Measurements from ENCODE around the gene HAUS3.

The HAUS3 gene, protein sequence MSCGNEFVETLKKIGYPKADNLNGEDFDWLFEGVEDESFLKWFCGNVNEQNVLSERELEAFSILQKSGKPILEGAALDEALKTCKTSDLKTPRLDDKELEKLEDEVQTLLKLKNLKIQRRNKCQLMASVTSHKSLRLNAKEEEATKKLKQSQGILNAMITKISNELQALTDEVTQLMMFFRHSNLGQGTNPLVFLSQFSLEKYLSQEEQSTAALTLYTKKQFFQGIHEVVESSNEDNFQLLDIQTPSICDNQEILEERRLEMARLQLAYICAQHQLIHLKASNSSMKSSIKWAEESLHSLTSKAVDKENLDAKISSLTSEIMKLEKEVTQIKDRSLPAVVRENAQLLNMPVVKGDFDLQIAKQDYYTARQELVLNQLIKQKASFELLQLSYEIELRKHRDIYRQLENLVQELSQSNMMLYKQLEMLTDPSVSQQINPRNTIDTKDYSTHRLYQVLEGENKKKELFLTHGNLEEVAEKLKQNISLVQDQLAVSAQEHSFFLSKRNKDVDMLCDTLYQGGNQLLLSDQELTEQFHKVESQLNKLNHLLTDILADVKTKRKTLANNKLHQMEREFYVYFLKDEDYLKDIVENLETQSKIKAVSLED

DNA sequence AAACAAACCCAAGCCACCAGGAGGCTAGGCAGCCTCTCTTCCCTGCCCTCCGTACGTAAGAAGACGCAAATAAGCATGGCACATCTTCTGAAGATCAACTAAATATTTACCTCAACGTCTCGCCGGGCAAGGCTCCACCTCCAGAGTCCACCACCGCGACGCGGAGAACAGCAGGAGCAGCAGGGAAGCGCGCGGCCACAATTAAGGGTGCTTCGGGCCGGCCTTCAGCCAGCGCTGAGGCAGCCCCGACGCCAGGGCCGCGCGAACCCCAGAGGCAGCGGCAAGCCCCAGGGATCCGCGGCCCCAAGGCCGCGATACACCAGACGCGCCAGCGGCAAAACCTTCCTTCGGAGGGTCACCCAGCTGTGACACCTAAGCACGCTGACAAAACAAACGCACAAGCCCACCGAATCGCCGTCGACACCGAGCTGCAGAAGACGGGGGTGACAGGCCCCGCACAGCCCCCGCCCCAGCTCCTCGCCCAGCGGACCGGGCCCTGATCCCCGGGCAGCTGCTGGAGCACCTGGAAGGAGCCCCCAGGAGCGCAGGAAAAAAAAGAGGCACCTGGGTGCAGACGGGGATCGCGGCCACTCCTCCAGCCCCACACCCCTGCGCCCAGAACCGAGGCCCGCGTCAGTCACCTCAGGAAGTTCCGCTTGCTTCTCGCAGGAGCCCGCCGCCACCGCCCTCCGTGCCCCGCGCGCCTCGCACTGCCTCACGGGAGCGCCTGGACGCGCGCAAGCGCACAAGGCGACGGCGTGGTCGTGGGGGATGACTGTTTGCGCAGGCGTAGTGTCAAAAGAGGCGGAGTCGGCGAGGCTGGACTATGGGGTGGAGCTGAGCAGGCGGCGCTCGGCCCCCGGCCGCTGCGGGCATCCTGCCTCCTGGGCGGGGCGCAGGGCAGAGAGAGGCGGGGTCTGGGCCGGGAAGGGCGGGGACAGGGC lies at the start of gene HAUS3, which contains the start of gene POLN:
HAUS3 (minus strand) TSS at position 712 of the 944 bp plus-strand sequence. CDS start 1,175 bp downstream, outside the sequence.
POLN (minus strand) TSS at position 712 of the 944 bp plus-strand sequence. CDS start 12,890 bp downstream, outside the sequence.
- peak; percentile 99 for DNase-seq (ENCODE audit: low read depth)

DNA sequence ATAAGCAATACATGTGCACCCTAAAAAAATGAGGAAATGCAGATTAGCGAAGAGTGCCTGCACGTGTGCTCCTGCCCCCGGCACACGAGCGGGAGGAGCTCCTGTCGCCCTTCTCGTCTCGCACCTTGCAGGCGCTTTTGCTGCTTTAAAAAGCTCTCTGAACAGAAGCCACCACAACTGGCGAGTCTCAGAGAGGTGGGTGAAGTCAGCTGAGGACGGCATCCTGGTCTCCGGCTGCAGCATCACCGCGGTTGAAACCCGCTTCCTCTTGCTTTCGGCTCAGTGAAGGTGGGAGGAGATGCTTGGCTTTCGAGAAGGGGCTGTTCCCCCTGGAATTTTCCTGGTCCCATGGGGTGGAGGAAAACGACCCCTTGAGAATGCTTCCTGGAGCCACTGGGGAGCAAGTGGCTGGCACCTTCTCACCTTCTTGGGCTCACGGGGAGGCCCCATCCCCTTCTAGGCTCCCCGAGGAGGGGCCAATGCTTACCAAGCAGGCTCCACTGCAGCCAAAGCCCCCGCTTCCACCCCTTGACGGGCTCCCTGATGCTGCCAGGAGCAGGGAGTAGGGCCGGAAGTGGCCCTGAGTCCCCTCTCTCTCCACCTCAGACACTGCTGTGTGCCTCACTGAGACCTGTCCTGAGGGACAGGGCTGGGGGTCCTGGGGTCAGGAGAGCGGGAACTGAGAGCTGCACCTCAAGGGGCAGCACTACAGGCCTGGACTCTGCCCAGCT lies 49.2 kb upstream of the HAUS3 start:
- peak; percentile 32 for DNase-seq (ENCODE audit: low read depth)

DNA sequence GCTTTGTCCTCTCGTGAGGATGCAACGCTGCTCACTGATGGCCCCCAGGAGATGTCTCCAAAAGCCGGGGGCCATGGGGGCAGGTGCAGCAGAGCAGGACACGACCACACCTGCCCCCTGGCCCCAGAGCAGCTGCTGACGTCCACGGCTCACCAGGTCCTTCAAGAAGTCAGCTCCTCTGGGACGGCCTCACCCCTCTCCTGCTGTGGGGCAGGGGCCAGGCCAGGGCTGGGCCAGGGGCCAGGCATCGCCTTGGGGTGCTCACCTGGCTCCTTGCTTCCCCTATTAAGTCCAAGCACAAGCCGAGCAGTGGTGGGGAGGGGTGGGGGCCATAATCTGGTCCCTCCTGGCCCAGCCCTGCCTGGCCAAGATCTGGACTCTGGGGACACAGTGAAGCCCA lies 48.6 kb upstream of the HAUS3 start:
- DNase-seq (ENCODE audit: low read depth), result no peak

DNA sequence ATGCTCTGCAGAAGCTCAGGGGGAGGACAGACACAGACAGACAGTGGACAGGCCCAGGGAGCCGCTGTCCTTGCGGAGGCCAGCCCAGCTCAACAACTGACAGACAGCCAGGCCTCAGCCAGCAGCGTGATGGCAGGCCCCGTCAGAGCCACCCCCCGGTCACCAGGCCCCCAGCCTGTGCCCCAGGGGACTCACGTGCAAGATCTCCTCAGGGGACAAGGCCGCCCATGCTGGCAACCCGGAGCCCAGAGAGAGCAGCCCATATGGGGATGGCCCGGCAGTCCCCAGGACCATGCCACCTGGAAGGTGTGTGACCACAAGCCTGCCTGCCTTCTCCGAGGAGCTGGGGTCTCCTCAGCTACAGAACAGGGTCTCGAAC lies 48.0 kb upstream of the HAUS3 start:
- no peak for DNase-seq (ENCODE audit: low read depth)

DNA sequence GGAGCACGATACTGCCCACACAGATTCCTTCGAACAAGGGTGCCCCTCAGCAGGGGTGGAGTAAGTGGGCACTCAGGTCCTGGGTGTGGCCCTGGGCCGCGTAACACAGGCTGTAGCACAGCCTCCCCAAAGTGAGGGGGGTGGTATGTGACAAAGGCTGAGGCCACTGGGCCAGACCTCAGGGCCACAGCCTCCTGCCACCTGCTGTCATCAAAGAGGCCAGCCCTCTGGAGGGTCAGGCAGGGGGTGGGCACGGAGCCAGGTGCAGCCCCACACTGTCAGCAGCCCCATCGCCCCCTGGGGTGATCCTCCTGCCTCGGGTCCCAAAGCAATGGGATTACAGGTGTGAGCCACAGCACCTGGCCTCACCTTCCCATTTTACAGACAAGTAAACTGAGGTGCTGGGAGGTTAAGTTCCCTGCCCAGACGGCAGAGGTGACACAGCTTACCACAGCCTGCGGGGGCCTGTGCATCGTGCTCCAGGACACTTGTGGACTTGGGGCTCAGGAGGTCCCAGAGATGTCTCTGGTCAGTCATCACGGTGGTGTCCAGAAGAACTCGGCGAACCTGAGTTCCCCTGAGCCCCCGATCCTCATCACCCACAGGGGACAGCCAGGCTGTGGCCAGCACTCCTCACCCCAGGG lies 47.5 kb upstream of the HAUS3 start:
- no peak for DNase-seq (ENCODE audit: low read depth)

DNA sequence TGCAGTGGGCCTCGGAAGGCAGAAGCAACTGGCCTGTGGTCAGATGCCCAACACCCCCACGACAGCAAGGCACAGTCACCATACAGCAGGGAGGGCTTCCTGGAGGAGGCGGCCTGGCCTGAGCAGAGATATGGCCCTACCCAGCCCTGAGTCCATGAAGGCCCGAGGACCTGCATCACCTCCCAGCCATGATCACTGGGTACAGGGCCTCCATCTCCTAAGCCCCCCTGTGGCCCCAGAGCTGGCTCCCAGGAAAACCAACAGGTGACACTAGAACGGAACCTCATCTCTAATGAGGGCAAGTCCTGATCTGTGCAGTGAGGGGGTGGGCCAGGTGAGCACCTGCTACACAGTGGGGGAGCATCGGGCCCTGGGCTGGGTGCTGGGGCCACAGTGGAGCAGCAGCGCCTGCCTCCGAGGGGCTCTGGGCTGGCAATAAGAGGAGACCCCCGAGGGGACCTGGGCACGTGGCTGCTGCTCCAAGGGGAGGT lies 46.2 kb upstream of the HAUS3 start:
- DNase-seq (ENCODE audit: low read depth), result no peak

DNA sequence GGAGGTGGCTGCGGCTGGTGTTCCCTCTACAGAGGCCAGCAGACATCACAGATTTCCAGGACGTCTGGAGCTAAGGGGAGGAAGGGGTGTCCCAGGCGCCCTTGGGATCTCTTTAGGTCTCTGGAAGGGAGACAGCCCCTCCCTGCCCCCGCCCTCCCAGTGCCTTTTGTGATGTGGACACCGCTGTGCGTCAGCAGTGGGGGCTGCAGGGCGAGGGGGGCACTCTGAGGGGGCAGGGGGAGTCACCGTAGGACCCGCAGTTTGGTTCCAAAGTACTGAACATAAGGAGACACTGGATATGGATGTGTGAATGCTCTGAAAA lies 45.6 kb upstream of the HAUS3 start:
- DNase-seq (ENCODE audit: low read depth), result no peak

DNA sequence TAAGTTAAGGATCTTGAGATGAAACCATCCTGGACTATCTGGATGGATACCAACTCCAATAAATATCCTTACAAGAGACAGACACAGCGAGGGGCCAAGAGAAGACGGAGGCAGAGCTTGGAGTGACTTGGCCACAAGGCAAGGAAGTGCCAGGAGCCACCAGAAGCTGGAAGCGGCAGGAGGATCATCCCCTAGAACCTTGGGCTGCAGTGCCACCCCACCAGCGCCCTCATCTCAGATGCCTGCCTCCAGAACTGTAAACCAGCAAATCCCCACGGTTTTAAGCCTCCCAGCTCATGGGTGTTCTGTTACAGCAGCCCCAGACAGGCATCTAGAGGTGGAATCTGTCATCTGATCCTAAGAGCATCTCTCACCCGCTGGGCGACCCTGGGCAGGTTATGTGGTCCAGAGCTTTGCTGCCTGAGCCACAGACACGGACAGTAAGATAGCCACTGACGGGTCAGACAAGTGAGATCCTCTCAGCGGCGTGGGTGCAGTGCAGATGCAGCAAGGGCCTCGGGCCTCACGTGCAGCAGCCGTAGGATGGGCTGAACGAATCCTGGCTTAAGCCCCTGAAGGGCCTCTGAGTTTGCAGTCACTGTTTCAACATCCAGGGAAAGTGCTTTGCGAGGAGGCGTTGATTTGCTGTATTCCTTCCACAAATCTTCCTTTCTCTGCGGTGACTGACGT lies 45.1 kb upstream of the HAUS3 start:
- no peak for DNase-seq (ENCODE audit: low read depth)

DNA sequence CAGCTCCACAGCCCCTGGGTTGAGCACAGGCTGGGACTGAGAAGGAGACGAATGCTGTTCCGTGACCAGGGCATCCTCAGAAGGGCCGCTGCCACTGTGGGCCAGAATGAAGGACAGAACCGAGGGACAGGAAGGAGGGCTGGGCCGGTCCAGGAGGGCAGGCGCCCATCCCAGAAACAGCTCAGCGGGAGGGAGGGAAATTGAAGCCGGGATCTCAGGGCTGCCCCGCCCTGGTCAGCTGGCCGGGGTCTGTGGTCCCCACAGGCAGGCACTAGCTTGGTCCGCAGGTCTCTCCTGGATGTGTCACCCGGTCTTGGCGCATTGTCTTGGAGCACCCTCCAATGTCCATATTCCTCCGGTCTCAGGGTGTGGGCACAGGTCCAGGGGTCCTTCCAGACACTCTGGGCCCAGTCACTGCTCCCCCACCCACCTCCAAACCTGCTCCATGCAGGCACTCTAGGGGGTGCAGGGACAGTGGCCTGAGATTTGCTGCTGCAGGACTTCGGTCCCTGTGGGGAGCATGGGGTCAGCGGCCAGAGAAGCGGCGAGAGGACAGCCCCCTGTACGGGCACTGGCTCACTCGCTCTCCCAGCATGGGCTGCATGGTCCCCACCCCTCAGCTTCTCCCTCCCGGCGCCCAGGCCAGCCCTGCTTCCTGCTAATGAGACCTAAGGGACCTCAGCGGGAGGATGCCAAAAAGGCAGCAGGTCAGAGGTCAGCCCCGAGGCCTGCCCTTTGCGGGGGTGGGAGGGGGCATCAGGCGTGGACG lies 43.9 kb upstream of the HAUS3 start:
- no peak for DNase-seq (ENCODE audit: low read depth)

DNA sequence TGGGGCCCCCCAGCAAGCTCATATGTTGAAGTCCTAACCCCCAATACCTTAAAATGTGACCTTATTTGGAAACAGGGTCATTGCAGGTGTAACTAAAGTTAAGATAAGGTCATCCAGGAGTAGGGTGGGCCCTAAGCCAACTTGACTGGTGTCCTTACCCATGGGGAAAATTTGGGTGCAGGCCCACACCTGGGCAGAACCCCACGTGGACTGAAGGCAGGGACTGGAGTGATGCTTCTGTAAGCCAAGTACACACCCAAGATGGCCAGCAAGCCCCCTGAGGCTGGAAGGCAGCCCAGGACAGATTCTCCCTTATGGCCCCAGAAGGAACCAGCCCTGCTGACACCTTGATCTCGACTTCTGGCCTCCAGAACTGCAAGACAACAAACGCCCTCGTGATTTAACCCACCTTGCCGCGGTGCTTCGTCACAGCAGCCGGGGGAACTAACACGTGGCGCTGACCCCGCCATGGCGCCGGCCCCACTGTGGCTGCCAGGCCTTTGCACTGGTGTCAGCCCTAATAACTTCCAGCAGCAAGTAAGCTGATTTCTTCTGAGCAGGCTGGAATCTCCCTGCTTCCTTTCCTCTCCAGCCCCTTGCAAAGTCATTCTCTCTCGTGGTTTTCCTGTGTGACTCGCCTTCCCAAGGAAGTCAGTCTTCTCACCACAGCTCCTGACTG lies 43.2 kb upstream of the HAUS3 start:
- no peak for DNase-seq (ENCODE audit: low read depth)

DNA sequence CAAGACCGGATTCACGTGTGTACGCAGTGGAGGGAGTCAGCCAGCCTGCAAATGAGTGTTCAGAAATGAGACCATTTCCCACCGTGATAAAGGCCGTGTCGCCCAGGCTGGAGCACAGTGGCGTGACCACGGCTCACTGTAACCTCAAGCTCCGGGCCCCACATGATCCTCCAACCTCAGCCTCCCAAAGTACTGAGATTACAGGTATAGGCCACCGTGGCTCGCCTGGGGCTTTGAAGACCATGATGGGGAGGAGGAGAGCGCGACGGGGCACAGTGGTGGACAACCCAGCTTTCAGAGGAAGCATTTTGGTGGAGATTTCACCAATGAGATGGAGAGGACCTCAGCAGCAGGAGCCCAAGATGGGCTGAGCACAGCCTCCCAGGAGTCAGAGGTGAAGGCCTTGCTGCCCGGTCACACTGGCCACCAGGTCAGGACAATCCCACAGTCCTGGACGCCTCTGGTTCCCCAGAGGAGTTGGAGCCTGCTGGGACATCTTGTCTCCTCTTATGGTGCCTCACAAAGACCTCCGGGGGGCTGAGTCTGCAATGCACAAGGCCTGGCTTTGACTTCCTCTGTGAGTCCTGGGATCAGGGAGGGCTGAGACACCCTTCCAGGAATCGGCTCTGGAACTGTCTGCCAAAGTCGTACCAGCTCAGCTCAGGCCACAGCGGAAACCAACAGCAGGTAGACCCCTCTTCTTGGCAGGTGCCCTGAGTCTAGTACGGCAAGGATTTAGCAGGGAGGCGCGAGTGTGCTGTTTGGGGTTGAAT lies 42.4 kb upstream of the HAUS3 start:
- DNase-seq (ENCODE audit: low read depth), result no peak

DNA sequence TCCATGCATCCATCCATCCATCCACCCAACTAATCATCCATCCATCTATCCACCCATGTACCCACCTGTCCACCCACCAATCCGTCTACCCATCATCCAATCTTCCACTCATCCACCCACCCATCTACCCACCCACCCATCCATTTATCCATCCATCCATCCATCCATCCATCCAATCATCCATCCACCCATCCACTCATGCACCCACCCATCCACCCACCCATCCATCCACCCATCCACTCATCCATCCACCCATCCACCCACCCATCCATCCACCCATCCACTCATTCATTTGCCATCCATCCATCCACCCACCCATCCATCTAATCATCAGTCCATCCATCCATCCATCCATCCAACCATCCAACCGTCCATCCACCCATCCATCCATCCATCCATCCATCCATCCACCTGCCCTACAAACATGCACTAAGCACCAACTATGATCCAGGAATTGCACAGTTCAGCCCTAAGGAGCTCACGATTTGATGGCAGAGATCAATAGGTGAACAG lies 41.3 kb upstream of the HAUS3 start:
- DNase-seq (ENCODE audit: low read depth), result no peak

DNA sequence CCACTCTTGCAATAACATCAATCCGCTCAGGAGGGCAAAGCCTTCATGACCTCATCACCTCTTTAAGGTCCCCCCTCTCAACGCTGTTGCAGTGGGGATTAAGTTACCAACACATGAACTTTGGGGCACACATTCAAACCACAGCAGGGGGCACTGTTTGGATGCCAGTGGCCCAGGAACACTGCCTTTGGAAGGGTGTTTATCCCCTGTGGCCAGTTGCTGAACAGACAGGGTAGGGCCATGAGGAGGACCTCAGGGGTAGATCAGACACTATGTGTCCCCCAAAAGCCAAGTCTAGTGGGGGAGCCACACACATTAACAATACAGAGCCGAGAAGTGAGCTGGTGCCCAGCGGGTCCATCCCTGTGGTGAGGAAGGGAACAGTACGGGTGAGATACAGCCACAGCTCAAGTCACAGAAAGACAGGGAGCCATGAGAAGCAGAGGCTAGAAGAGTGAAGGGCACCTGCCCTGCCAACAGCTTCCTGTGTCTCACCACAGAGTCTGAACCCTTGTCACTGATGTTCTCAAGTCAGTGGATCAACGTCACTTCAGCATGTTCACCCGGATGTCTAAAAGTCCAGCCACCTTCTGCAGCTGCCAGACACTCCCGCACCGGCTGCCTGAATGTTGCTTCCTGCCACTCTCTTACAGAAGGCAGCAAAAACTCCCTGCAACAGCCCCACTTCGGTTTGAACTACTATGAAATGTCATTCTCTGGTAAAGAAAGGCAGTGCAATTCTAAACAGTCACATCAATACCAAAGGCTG lies 39.8 kb upstream of the HAUS3 start:
- DNase-seq (ENCODE audit: low read depth), result peak; percentile 49

DNA sequence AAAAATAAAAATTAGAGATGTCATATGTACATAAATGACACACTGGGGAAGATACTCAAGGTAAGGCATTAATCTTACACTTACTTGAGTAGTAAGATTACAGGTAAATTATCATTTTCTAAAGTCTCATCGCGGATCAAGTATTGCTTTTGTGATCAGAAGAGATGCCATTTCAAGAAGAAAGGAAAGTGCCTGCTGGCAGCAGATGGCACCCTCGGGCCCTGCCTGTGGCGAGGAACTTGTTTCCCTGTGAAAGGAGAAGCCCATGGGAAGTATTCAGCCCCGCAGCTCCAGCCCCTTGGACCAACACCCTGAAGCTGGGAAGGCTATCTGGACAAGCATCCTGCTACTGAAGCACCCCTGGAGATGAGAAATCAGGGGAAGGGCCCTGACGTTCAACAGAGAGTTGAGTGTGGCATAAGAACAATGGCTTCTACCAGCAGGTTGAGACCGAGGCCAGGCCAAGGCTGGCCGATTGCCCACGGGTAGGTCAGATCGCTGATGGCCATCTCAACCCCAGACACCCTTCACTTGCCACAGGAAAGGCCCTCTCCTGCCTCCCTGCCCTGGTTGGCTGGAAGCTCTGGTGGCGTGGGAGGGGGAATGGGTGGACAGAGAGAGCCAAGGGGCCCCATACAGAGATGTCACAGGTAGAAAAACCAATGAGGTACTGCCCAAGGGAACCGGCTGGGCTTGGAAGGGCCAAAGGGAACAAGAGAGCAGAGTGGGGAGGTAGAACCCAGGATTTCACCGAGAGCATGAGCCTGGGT lies 38.8 kb upstream of the HAUS3 start:
- no peak for DNase-seq (ENCODE audit: low read depth)

DNA sequence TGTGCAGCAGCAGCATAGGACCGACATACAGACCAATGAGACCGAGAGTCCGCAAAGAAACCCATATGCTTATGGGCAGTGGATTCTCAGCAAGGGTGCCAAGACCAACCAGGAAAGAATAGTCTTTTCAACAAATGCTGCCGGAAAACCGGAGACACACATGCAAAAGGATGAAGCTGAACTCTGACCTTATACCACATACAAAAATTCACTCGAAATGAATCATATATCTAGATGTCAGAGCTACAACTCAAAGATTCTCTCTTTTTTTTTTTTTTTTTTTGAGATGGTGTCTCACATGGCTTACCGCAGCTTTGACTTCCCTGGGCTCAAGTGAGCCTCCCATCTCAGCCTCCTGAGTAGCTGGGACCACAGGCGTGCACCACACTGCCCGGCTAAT lies 36.0 kb upstream of the HAUS3 start:
- no peak for DNase-seq (ENCODE audit: low read depth)

DNA sequence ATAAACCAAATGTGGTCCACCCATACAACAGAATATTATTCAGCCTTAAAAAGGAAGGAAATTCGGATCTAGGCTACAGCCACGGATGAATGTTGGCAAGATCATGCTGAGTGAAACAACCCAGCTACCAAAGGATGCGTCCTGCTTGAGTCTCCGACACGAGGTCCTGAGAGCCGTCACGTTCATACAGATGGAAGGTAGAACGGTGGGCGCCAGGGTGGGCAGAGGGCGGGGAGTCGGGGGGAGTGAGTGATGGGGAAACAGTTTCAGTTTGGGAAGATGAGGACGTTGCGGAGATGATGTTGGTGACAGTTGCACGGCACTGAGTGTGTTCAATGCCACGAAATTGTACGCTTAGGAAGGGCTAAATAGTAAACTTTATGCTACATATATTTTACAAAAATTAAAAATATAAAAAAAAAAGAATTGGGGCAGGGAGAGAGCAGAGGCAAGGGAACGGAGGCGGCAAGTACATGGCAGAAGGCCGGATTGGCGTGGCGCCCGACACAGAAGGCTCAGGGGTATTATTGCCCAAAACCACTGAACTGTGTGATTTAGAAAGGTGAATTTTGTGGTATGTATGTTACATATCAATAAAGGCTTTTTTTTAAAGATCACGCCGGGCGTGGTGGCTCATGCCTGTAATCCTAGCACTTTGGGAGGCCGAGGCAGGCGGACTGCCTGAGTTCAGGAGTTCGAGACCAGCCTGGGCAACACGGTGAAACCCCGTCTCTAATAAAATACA lies 34.8 kb upstream of the HAUS3 start:
- DNase-seq (ENCODE audit: low read depth), result no peak
